GM13976 (cell line): ENCODE data around the gene BMP10.

Experiments used
- DNase-seq: peaks from one replicate; pipeline ENCODE4 v3.0.0; 2012; ENCODE audit warnings: low spot score
- in situ Hi-C: fragments of 300-500 bp; cut with MboI; formaldehyde crosslinking; loops from one replicate; pipeline ENCODE4 v1.12.0; 2022; ENCODE audit warnings: low sequenced_read_pairs, mixed read lengths, inconsistent platforms; ENCODE audit not compliant: unreplicated experiment
- TF ChIP-seq, protein P1 (sequence below): IDR thresholded peaks from 2 replicates; pipeline ENCODE4 v1.5.1; 2012; ENCODE audit warnings: borderline replicate concordance, mild to moderate bottlenecking; ENCODE audit not compliant: insufficient read depth; ENCODE audit errors: extremely low read depth, missing control alignments, control extremely low read depth

BMP10 gene

GRCh38 chr2:68839260-68839833, 31.9 kb downstream of the BMP10 start:
- in situ Hi-C loops, result no loop called here
- DNase-seq, result peak; percentile 44
- TF ChIP-seq, protein P1, sequence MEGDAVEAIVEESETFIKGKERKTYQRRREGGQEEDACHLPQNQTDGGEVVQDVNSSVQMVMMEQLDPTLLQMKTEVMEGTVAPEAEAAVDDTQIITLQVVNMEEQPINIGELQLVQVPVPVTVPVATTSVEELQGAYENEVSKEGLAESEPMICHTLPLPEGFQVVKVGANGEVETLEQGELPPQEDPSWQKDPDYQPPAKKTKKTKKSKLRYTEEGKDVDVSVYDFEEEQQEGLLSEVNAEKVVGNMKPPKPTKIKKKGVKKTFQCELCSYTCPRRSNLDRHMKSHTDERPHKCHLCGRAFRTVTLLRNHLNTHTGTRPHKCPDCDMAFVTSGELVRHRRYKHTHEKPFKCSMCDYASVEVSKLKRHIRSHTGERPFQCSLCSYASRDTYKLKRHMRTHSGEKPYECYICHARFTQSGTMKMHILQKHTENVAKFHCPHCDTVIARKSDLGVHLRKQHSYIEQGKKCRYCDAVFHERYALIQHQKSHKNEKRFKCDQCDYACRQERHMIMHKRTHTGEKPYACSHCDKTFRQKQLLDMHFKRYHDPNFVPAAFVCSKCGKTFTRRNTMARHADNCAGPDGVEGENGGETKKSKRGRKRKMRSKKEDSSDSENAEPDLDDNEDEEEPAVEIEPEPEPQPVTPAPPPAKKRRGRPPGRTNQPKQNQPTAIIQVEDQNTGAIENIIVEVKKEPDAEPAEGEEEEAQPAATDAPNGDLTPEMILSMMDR, result peak; percentile 37

DNA sequence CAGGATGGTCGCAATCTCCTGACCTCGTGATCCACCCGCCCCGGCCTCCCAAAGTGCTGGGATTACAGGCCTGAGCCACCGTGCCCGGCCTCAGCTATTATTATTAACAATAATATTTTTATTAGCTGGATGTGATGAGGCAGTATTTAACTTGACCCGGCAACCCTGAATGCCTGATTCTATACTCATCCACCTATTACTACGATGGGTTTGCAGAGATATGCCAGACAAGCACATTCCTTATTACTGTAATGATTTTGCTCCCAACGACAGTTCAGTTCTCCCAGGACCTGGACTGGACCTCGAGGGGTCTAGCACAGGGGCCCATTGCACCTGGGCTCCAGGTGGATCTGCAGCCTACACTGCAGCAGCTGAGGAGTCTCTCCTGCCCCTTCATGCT, 32.6 kb downstream of the BMP10 start:
- in situ Hi-C loops, result no loop called here
- TF ChIP-seq, protein P1, result no peak
- no peak for DNase-seq

DNA sequence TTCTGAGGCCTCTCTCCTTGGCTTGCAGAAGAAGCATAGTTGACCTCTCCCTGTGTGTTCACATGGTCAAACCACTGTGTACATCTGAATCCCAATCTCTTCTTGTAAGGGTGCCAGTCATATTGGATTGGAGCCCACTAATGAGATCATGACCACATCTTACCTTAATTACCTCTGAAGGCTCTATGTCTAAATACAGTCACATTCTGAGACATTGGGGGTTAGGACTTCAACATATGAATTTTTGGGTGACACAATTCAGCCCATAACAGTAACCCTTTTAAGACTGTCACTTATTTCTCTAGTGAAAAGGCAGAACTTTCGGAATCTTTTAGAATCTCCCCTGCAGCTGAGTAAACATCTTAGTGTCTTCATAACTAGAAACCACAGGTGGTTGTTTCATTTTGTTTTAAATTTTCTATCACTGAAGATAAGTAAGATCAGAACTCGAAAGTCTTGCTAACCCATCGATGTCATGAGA, 33.3 kb downstream of the BMP10 start:
- peak; percentile 75 for DNase-seq
- in situ Hi-C loops, result no loop called here
- TF ChIP-seq, protein P1, result no peak

- peak; percentile 57 for DNase-seq
- in situ Hi-C loops, result no loop called here
- TF ChIP-seq, protein P1, result peak; percentile 71
Observed at GRCh38 chr2:68837164-68837860, 33.9 kb downstream of the BMP10 start.

DNA sequence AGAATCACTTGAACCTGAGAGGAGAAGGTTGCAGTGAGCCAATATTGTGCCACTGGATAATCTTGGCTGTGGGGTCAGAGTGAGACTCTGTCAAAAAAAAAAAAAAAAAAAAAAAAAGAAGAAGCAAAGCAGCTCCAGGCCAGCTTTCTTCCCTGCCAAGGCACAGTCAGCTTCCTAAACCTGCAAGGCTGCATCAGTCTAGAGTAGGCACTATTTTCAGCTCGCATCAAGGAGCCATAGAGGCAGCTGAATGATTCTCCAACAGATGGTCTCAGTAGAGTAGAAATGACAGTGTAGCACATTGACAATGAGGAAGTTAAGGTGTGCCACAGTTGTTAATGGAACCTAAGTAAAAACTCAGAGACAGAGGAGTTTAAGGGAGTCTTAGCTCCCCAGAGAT, 35.6 kb downstream of the BMP10 start:
- in situ Hi-C loops, result no loop called here
- TF ChIP-seq, protein P1, result no peak
- DNase-seq, result no peak

GRCh38 chr2:68834737-68835376, 36.3 kb downstream of the BMP10 start:
- DNase-seq, result no peak
- TF ChIP-seq, protein P1, result no peak
- in situ Hi-C loops, result no loop called here
